H9 (cell line): ENCODE measurements around the gene VAMP2. TPM values are rescaled to one million over a fixed set of nuclear protein-coding genes. Genes with fewer than 3 reads are reported as not detected.

Experiments
- DNase-seq: peaks from one replicate; pipeline ENCODE4 v3.0.0-alpha.2; 2017
- H2AFZ ChIP-seq: one replicate; pipeline ENCODE4 v1.6.1; 2013; ENCODE audit warnings: mild to moderate bottlenecking, low read length, control low read depth, moderate library complexity
- H2AK5ac ChIP-seq: 2 replicates; pipeline ENCODE4 v1.6.1; 2013; ENCODE audit warnings: low read length, control low read depth, mixed read lengths; ENCODE audit not compliant: insufficient read length
- H2BK120ac ChIP-seq: one replicate; pipeline ENCODE4 v1.6.1; 2013; ENCODE audit warnings: low read depth, mild to moderate bottlenecking, low read length, control low read depth, inconsistent platforms; ENCODE audit not compliant: poor library complexity, severe bottlenecking
- H2BK12ac ChIP-seq: 2 replicates; pipeline ENCODE4 v1.6.1; 2013; ENCODE audit warnings: low read length, control low read depth, mixed read lengths, low read depth; ENCODE audit not compliant: insufficient read length
- H2BK15ac ChIP-seq: 2 replicates; pipeline ENCODE4 v1.6.1; 2013; ENCODE audit warnings: low read depth, low read length, control low read depth
- H2BK20ac ChIP-seq: one replicate; pipeline ENCODE4 v1.6.1; 2013; ENCODE audit warnings: low read depth, mild to moderate bottlenecking, low read length, control low read depth, inconsistent platforms; ENCODE audit not compliant: poor library complexity, severe bottlenecking
- H2BK5ac ChIP-seq: 2 replicates; pipeline ENCODE4 v1.6.1; 2013; ENCODE audit warnings: low read length, control low read depth, mixed read lengths; ENCODE audit not compliant: insufficient read length
- H3K14ac ChIP-seq: 2 replicates; pipeline ENCODE4 v1.6.1; 2013; ENCODE audit warnings: low read length, control low read depth; ENCODE audit not compliant: insufficient read depth
- H3K18ac ChIP-seq: 2 replicates; pipeline ENCODE4 v1.6.1; 2013; ENCODE audit warnings: low read depth, mild to moderate bottlenecking, mixed read lengths, low read length, control low read depth; ENCODE audit not compliant: insufficient read length
- H3K23ac ChIP-seq: 2 replicates; pipeline ENCODE4 v1.6.1; 2013; ENCODE audit warnings: low read length, control low read depth, mixed read lengths, low read depth; ENCODE audit not compliant: insufficient read length
- H3K23me2 ChIP-seq: 2 replicates; pipeline ENCODE4 v1.6.1; 2013; ENCODE audit warnings: low read depth, mild to moderate bottlenecking, mixed read lengths, low read length, control low read depth; ENCODE audit not compliant: insufficient read length, poor library complexity, severe bottlenecking
- H3K27ac ChIP-seq: 2 replicates; pipeline ENCODE4 v1.5.1; 2013; ENCODE audit warnings: low read length, control low read depth, mixed read lengths, low read depth; ENCODE audit not compliant: insufficient read length
- H3K27me3 ChIP-seq: 2 replicates; pipeline ENCODE4 v1.6.1; 2013; ENCODE audit warnings: low read length, control low read depth, inconsistent platforms; ENCODE audit not compliant: insufficient read depth
- H3K4ac ChIP-seq: 2 replicates; pipeline ENCODE4 v1.6.1; 2013; ENCODE audit warnings: low read depth, mild to moderate bottlenecking, control low read depth, inconsistent platforms, low read length, moderate library complexity
- H3K4me1 ChIP-seq: 2 replicates; pipeline ENCODE4 v1.6.1; 2013; ENCODE audit warnings: low read length, control low read depth, inconsistent platforms; ENCODE audit not compliant: insufficient read depth
- H3K4me2 ChIP-seq: 2 replicates; pipeline ENCODE4 v1.6.1; 2013; ENCODE audit warnings: low read length, control low read depth, mixed read lengths; ENCODE audit not compliant: insufficient read length, insufficient read depth
- H3K56ac ChIP-seq: 2 replicates; pipeline ENCODE4 v1.6.1; 2013; ENCODE audit warnings: low read depth, mild to moderate bottlenecking, mixed read lengths, low read length, control low read depth; ENCODE audit not compliant: insufficient read length
- H3K79me1 ChIP-seq: 2 replicates; pipeline ENCODE4 v1.6.1; 2013; ENCODE audit warnings: low read depth, mild to moderate bottlenecking, moderate library complexity, low read length, control low read depth, inconsistent platforms; ENCODE audit not compliant: insufficient read depth, poor library complexity, severe bottlenecking
- H3K79me2 ChIP-seq: 2 replicates; pipeline ENCODE4 v1.6.1; 2013; ENCODE audit warnings: low read length, control low read depth, inconsistent platforms; ENCODE audit not compliant: insufficient read depth
- H3K9ac ChIP-seq: 2 replicates; pipeline ENCODE4 v1.6.1; 2013; ENCODE audit warnings: low read length, control low read depth, mixed read lengths; ENCODE audit not compliant: insufficient read length; ENCODE audit errors: extremely low read depth
- H3K9me3 ChIP-seq: one replicate; pipeline ENCODE4 v1.6.1; 2013; ENCODE audit warnings: low read depth, low read length, inconsistent platforms; ENCODE audit not compliant: control insufficient read depth
- H3T11ph ChIP-seq: one replicate; pipeline ENCODE4 v1.6.1; 2013; ENCODE audit warnings: mild to moderate bottlenecking, low read length, control low read depth, inconsistent platforms
- H4K20me1 ChIP-seq: one replicate; pipeline ENCODE4 v1.6.1; 2013; ENCODE audit not compliant: control insufficient read depth, insufficient read length, insufficient read depth
- H4K5ac ChIP-seq: 2 replicates; pipeline ENCODE4 v1.6.1; 2013; ENCODE audit warnings: low read depth, mild to moderate bottlenecking, mixed read lengths, low read length, control low read depth; ENCODE audit not compliant: insufficient read length
- H4K8ac ChIP-seq: replicated peaks from 2 replicates; pipeline ENCODE4 v1.6.1; 2013; ENCODE audit warnings: low read length, control low read depth, mixed read lengths, low read depth; ENCODE audit not compliant: insufficient read length
- H4K91ac ChIP-seq: 2 replicates; pipeline ENCODE4 v1.6.1; 2013; ENCODE audit warnings: low read depth, mild to moderate bottlenecking, moderate library complexity, mixed read lengths, low read length, control low read depth; ENCODE audit not compliant: insufficient read length
- H3K27ac Mint-ChIP-seq, 3 experiments: 2 replicates in 2 of 3; 3 replicates in 1 of 3; pipeline ENCODE4 v1.8.0; 2020 to 2021; ENCODE audit warnings: mixed read lengths in 3 of 3, mild to moderate bottlenecking in 1 of 3, moderate library complexity in 1 of 3
- H3K27me3 Mint-ChIP-seq: 2 replicates; pipeline ENCODE4 v1.8.0; 2021; ENCODE audit warnings: low read depth, mild to moderate bottlenecking, moderate library complexity, mixed read lengths
- H3K36me3 Mint-ChIP-seq, 3 experiments: 2 replicates in 2 of 3; 3 replicates in 1 of 3; pipeline ENCODE4 v1.8.0; 2020 to 2021; ENCODE audit warnings: low read depth in 3 of 3, mixed read lengths in 3 of 3; ENCODE audit not compliant: insufficient read depth in 1 of 3
- H3K4me1 Mint-ChIP-seq, 2 experiments: 2 replicates each; pipeline ENCODE4 v1.8.0; 2020; ENCODE audit warnings: mixed read lengths in 2 of 2
- H3K4me3 Mint-ChIP-seq, 2 experiments: 2 replicates in 1 of 2; 3 replicates in 1 of 2; pipeline ENCODE4 v1.8.0; 2020 to 2021; ENCODE audit warnings: mild to moderate bottlenecking in 2 of 2, mixed read lengths in 2 of 2, moderate library complexity in 1 of 2
- H3K9me3 Mint-ChIP-seq, 2 experiments: 2 replicates in 1 of 2; 3 replicates in 1 of 2; pipeline ENCODE4 v1.8.0; 2020; ENCODE audit warnings: mild to moderate bottlenecking in 2 of 2, mixed read lengths in 2 of 2, moderate library complexity in 1 of 2
- WGBS: extraction: QIAGEN DNeasy Blood & Tissue Kit; methylation state at CpG from one replicate; pipeline ENCODE4 v1.1.7; 2013; ENCODE audit warnings: missing lambda C conversion rate, low lambda C conversion rate, mixed read lengths; ENCODE audit not compliant: insufficient read length; ENCODE audit errors: extremely low coverage; 5-methylcytosine and 5-hydroxymethylcytosine counted together
- total RNA-seq: library from RNA; stranded (reverse); gene quantifications from 2 replicates; pipeline ENCODE4 v1.2.1, GENCODE V29; 2021
- TF ChIP-seq, protein P1 (sequence below): fragments of 200-600 bp; sonication (generic); conservative IDR thresholded peaks from 3 replicates; pipeline ENCODE4 v1.8.0; 2021; ENCODE audit warnings: antibody characterized with exemption, mild to moderate bottlenecking

VAMP2 gene
- total RNA-seq, 1 experiment from 2014 or later = 22.8 TPM

DNA sequence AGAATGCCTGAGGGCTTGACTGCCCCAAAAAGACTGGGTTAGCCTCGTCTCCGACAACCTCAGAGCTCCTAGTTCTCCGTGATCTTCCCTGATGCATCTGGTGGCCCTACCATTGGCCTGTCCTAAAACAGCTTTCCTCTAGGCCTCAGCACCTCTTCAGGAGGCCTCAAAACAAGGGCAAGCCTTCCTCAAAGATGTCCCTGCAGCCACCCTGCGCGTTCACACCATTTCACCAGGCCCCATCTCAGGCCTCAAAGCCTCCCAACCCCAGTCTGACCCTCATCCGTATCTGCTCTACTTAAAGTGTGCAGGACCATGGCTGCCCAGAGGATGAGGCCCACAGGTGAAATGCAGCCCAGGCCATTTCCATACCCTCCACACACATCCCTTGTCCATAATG lies 51.8 kb downstream of the VAMP2 start:
- no peaks in the 10 kb centered on the region for H3K79me2 ChIP-seq
- H2BK20ac ChIP-seq = no peak overlapping the region
- no peak overlapping the region for H3T11ph ChIP-seq
- peak overlapping the region; percentile 49 to 66; a peak in 4 of 5 replicates for H3K4me3 Mint-ChIP-seq
- H3K4me1 ChIP-seq = no peaks in the 10 kb centered on the region
- no peaks in the 10 kb centered on the region for H3K9me3 ChIP-seq
- no peak overlapping the region for H2AK5ac ChIP-seq
- H3K23me2 ChIP-seq = peaks cover 6% of the 10 kb centered on the region
- H3K36me3 Mint-ChIP-seq = no peaks in the 10 kb centered on the region
- no peaks in the 10 kb centered on the region for H4K20me1 ChIP-seq
- no peak overlapping the region for H4K8ac ChIP-seq
- H3K4me2 ChIP-seq = no peak overlapping the region
- peaks cover 4% of the 10 kb centered on the region; the same call in 1 of the 2 replicates for H3K27me3 ChIP-seq
- TF ChIP-seq, protein P1, sequence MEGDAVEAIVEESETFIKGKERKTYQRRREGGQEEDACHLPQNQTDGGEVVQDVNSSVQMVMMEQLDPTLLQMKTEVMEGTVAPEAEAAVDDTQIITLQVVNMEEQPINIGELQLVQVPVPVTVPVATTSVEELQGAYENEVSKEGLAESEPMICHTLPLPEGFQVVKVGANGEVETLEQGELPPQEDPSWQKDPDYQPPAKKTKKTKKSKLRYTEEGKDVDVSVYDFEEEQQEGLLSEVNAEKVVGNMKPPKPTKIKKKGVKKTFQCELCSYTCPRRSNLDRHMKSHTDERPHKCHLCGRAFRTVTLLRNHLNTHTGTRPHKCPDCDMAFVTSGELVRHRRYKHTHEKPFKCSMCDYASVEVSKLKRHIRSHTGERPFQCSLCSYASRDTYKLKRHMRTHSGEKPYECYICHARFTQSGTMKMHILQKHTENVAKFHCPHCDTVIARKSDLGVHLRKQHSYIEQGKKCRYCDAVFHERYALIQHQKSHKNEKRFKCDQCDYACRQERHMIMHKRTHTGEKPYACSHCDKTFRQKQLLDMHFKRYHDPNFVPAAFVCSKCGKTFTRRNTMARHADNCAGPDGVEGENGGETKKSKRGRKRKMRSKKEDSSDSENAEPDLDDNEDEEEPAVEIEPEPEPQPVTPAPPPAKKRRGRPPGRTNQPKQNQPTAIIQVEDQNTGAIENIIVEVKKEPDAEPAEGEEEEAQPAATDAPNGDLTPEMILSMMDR = no peak
- H3K27ac ChIP-seq = no peak overlapping the region
- H4K91ac ChIP-seq = no peak overlapping the region
- H3K14ac ChIP-seq = no peak overlapping the region
- no peak overlapping the region for H3K9ac ChIP-seq
- H3K9me3 Mint-ChIP-seq = no peaks in the 10 kb centered on the region
- peaks cover 9 to 10% of the 10 kb centered on the region in 2 experiments for H3K4me1 Mint-ChIP-seq
- H2BK120ac ChIP-seq = no peak overlapping the region
- no peak overlapping the region for H3K27ac Mint-ChIP-seq
- no peak overlapping the region for H3K4ac ChIP-seq
- H2BK12ac ChIP-seq = no peak overlapping the region
- H3K27me3 Mint-ChIP-seq = peaks cover 88% of the 10 kb centered on the region
- H3K79me1 ChIP-seq = no peaks in the 10 kb centered on the region
- no peak overlapping the region for H3K23ac ChIP-seq
- no peak for DNase-seq
- no peak overlapping the region for H2AFZ ChIP-seq
- H2BK5ac ChIP-seq = no peak overlapping the region
- H3K18ac ChIP-seq = no peak overlapping the region
- WGBS = no CpG with 5 or more reads among the region's 6 CpGs
- H4K5ac ChIP-seq = no peak overlapping the region
- H2BK15ac ChIP-seq = no peak overlapping the region
- H3K56ac ChIP-seq = no peak overlapping the region
